ENCODE results near the gene ZNF891.

DNA sequence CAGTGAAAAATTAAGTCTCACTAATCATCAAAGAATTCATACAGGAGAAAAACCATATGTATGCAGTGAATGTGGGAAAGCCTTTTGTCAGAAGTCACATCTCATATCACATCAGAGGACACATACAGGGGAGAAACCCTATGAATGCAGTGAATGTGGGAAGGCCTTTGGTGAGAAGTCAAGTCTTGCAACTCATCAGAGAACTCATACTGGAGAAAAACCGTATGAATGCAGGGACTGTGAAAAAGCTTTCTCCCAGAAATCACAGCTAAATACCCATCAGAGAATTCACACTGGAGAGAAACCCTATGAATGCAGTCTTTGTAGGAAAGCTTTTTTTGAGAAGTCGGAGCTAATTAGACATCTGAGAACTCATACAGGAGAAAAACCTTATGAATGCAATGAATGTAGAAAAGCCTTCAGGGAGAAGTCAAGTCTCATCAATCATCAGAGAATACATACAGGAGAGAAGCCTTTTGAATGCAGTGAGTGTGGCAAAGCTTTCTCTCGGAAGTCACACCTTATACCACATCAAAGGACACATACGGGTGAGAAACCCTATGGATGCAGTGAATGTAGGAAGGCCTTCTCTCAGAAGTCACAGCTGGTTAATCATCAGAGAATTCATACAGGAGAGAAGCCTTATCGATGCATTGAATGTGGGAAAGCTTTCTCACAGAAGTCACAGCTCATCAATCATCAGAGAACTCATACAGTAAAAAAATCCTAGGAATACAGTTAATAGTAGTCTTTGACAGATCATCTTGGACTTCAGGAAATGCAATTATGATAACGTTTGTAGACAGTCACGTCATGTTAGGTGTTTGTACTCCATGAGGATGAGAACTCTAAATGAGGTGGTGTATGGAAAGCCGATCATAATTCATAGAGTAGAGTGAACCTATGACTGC is 71.6 kb downstream of the ZNF891 start:
- TF ChIP-seq FOXA1 (IDR thresholded peaks at IDR 0.05) (no peak), ELF4 (IDR thresholded peaks at IDR 0.05) (no peak), SP1 (IDR thresholded peaks at IDR 0.05) (no peak), ARNT (IDR thresholded peaks at IDR 0.05) (no peak), BHLHE40 (IDR thresholded peaks at IDR 0.05; ENCODE audit: borderline replicate concordance) (no peak), L3MBTL2 (conservative IDR thresholded peaks at IDR 0.05) (no peak)
